AG10803 (cell line): ENCODE data around the gene ZNF860.
"Not testable (repeated sequence)": the region's sequence is repeated elsewhere in the genome, so short reads cannot be mapped to it uniquely, and the experiment has no call there.

Experiments used
- DNase-seq: peaks from one replicate; pipeline ENCODE4 v3.0.0; 2010; ENCODE audit warnings: low read depth
- H3K4me3 ChIP-seq: 2 replicates; pipeline ENCODE4 v1.5.1; 2011; ENCODE audit warnings: mild to moderate bottlenecking, low read length, control low read depth
- TF ChIP-seq, protein P1 (sequence below): conservative IDR thresholded peaks from 2 replicates; pipeline ENCODE4 v1.5.1; 2011; ENCODE audit warnings: mild to moderate bottlenecking, low read length, control low read depth, inconsistent platforms

Gene ZNF860

DNA sequence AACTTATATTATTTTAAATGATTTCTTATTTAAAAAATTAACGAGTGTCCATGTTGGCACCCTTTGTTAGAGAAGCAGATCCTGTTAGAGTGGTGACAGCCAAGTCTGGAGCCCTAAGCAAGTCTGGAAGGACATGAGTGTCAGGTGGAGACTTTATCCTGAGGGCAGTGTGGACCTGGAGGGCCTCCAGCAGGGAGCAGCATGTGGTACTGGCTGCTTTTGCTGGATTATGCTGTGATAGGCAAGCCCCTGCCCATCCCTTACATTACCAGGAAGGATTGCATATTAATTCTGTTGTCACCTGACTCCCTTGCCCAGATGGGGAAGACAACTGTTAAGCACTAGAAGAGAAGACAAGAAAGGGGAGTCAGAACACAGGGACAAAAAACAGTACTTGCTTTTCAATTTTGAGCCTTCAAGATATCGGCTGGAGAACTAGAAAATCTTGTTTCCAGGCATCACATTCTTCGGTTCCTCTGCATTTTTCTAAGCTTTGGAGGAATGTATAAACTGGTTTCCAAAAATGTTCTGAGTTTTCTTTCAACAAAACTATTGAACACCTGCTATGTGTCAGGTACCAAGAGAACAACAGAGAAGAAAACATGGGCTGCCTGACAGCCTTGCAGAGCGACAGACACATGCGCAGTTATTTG lies 22.7 kb downstream of the ZNF860 start:
- no peak for DNase-seq
- TF ChIP-seq, protein P1, sequence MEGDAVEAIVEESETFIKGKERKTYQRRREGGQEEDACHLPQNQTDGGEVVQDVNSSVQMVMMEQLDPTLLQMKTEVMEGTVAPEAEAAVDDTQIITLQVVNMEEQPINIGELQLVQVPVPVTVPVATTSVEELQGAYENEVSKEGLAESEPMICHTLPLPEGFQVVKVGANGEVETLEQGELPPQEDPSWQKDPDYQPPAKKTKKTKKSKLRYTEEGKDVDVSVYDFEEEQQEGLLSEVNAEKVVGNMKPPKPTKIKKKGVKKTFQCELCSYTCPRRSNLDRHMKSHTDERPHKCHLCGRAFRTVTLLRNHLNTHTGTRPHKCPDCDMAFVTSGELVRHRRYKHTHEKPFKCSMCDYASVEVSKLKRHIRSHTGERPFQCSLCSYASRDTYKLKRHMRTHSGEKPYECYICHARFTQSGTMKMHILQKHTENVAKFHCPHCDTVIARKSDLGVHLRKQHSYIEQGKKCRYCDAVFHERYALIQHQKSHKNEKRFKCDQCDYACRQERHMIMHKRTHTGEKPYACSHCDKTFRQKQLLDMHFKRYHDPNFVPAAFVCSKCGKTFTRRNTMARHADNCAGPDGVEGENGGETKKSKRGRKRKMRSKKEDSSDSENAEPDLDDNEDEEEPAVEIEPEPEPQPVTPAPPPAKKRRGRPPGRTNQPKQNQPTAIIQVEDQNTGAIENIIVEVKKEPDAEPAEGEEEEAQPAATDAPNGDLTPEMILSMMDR: no peak
- no peak overlapping the region for H3K4me3 ChIP-seq

DNA sequence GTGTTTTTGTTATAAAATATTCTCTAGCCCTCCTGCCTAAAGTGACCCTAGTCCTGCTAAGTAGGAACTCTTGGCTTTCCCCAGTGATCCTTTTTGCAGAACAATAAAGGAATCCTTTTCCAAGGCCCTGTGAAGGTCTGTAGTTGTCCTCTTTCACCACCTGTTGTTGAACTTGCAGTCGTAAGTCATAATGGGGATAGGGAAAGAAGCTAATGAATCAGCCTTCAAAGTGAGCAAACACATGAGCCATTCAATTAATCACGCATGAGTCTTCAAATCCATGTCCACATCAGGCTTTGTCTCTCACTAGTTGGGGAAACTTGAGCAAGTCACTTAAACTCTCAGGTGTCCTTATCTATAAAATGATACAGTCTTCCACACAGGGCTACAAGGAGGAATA lies 27.6 kb downstream of the ZNF860 start:
- DNase-seq: no peak
- TF ChIP-seq, protein P1: no peak
- no peak overlapping the region for H3K4me3 ChIP-seq

DNA sequence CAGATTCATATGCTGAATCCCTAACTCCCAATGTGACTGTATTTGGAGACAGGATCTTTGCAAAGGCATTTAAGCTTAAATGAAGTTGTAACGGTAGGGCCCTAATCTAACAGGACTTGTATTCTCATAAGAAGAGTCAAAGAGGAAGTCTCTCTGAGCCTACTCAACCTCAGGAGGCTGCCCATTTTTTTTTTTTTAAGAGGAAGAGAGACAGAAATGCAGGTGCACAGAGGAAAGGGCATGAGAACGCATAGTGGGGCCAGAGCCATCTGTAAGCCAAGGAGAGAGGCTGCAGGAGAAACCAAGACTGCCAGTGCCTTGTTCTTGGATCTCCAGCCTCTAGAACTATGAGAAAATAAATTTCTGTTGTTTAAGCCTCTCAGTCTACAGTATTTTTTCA lies 28.4 kb downstream of the ZNF860 start:
- TF ChIP-seq, protein P1: no peak
- H3K4me3 ChIP-seq: no peak overlapping the region
- no peak for DNase-seq

DNA sequence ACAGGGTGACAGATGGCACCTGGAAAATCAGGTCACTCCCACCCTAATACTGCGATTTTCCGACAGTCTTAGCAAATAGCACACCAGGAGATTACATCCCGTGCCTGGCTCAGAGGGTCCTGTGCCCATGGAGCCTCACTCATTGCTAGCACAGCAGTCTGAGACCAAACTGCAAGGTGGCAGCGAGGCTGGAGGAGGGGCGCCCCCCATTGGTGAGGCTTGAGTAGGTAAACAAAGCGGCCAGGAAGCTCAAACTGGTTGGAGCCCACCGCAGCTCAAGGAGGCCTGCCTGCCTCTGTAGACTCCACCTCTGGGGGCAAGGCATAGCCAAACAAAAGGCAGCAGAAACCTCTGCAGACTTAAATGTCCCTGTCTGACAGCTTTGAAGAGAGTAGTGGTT lies 29.1 kb downstream of the ZNF860 start:
- DNase-seq, H3K4me3 ChIP-seq: not testable (repeated sequence)

DNA sequence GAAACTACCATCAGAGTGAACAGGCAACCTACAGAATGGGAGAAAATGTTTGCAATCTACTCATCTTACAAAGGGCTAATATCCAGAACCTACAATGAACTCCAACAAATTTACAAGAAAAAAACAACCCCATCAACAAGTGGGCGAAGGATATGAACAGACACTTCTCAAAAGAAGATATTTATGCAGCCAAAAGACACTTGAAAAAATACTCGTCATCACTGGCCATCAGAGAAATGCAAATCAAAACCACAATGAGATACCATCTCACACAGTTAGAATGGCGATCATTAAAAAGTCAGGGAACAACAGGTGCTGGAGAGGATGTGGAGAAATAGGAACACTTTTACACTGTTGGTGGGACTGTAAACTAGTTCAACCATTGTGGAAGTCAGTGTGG lies 34.1 kb downstream of the ZNF860 start:
- not testable (repeated sequence) for DNase-seq, H3K4me3 ChIP-seq

DNA sequence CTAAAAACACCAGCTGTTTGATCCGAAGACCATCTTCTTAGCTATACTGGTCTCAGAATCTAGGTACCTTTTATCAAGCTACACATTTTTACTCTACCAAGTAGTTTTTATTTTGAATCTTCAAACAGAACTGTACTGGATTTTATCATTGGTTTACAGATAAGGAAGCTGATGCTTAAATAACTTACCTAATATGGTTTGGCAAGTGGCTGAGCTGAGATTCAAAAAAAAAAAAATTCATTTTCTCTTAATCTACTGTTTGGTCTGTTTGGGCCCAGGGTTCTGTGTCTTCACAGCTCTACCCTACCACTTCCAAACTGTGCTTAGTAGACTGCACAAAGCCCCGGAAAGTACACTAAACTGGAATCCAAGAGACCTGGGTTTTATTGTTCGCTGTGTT lies 35.7 kb downstream of the ZNF860 start:
- no peak overlapping the region for H3K4me3 ChIP-seq
- DNase-seq: no peak
- TF ChIP-seq, protein P1: no peak

DNA sequence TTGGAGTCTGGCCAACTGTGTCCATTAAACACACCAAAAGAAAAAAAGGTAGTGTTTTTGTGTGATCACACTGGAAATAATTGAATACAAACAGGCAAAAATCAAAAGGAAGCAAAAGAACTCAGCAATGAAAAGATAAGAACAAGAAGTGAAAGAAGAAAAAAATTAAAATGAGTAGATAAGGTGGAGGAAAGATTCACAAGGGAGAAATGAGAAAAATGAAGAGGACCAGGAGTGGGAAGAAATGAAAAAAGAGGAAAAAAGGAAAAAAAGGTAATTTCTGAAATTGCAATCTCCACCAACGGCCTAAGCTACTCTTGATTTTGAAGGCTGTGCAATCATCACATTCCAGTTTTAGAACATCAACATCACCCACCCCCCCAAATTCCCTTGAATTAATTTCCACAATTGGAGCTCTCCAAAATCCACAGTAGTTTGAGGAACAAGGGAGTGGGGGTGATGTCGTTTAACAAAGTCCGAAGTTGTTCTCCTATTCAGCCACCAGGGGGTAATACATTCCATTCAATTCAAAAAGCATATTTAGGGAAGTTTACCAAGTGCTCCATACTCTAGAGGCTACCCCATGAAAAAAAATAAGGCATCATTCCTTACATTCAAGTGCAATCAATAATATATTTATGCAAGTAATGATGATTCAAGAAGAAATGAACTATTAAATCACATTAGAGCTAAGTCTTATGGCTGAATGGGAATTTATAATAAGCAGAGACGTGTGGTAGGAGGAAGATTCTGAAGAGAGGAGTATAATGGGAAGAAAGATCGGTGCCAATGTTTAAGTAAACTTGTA lies 37.4 kb downstream of the ZNF860 start:
- no peak overlapping the region for H3K4me3 ChIP-seq
- DNase-seq: peak; percentile 52
- TF ChIP-seq, protein P1: peak; percentile 77

DNA sequence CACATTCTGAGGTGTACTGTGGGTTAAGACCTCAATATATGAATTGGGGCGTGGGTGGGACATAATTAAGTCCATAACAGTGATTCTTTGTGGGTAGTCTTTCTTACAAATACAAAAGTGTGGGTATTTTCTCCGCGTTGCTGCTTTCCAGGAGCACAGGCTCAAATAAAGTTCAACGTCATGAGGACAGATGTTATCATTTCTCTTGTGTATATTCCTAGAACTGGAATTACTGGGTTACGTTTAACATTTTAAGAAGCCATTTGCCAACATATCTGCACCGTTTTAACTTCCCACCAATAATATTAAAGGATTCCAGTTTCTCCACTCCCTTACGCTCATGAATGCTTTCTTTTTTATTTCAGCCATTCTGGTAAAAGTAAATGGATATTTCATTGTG lies 39.6 kb downstream of the ZNF860 start:
- TF ChIP-seq, protein P1: no peak

More for the DNA sequence above, 39.6 kb downstream of the ZNF860 start:
- no peak for DNase-seq
- no peak overlapping the region for H3K4me3 ChIP-seq
